SK-N-MC (cell line): ENCODE results near the gene INPP5A.

Experiments
- EZH2 ChIP-seq: fragments of 200-600 bp; sonication (generic); IDR thresholded peaks from one replicate; pipeline ENCODE4 v1.6.1; 2017; ENCODE audit warnings: antibody characterized with exemption
- POLR2AphosphoS5 ChIP-seq: IDR thresholded peaks from 2 replicates; pipeline ENCODE4 v1.6.1; 2012; ENCODE audit warnings: mild to moderate bottlenecking, low read depth, low read length, borderline replicate concordance

DNA sequence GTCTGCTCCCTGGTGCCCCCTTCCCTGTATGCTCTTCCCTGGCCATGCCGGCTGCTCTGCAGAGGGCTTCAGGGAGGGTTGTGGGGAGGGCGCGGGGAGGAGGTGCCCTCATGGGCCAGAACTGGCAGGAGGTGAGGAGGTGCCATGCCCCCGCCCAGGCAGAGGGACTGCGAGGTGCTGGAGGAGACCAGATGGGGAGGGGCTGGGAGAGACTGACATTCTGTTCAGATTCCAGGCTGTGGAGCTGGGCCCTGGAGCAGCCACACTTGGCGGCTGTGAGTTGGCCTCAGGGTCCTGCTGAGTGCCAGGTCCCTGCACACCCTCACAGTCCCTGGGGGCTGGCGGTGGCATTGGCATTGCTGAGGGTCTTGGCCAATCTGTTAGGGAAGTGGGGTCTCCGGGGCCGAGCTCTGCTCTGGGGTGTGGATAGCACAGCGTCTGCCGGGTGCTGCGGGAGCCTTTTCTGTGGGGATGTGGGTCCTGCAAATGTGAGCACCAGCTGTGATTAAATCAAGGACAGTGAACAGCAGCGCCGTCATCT, 25.4 kb downstream of the INPP5A start:
- no peak for TF ChIP-seq POLR2AphosphoS5
- no peak for TF ChIP-seq EZH2
